HEK293 (cell line): ENCODE measurements around the gene SURF4.

ENCODE experiments used
- ZFP37 ChIP-seq: fragments of 450-650 bp; formaldehyde crosslinking; IDR thresholded peaks from 2 replicates; pipeline ENCODE4 v1.5.1; 2016; ENCODE audit warnings: missing biosample characterization, missing genetic modification characterization
- ZNF10 ChIP-seq: fragments of 450-650 bp; formaldehyde crosslinking; IDR thresholded peaks from 2 replicates; pipeline ENCODE4 v1.5.1; 2017; ENCODE audit warnings: missing biosample characterization, missing genetic modification characterization
- ZNF24 ChIP-seq: fragments of 450-650 bp; formaldehyde crosslinking; IDR thresholded peaks from 2 replicates; pipeline ENCODE4 v1.5.1; 2016; ENCODE audit warnings: missing biosample characterization, missing genetic modification characterization
- ZNF248 ChIP-seq: fragments of 450-650 bp; formaldehyde crosslinking; IDR thresholded peaks from 2 replicates; pipeline ENCODE4 v1.5.1; 2017; ENCODE audit warnings: missing biosample characterization, missing genetic modification characterization
- ZNF274 ChIP-seq, 2 experiments: fragments of 200-500 bp in 1 of 2; fragments of 450-650 bp in 1 of 2; sonication (Bioruptor generic) in 1 of 2; formaldehyde crosslinking in 1 of 2; IDR thresholded peaks; 2 replicates each; pipeline versions ENCODE4 v1.5.1 to v1.6.1; 2014 to 2016; ENCODE audit warnings: borderline replicate concordance in 1 of 2, inconsistent platforms in 1 of 2, low read length in 1 of 2, missing biosample characterization in 1 of 2, missing genetic modification characterization in 1 of 2
- TF ChIP-seq, protein P1 (sequence below): fragments of 450-650 bp; formaldehyde crosslinking; conservative IDR thresholded peaks from 2 replicates; pipeline ENCODE4 v1.5.1; 2016; ENCODE audit warnings: low read depth, missing biosample characterization, missing genetic modification characterization
- TF ChIP-seq, protein P2 (sequence below): fragments of 450-650 bp; formaldehyde crosslinking; IDR thresholded peaks from 2 replicates; pipeline ENCODE4 v1.5.1; 2016; ENCODE audit warnings: missing biosample characterization, missing genetic modification characterization
- TF ChIP-seq, protein P3 (sequence below): fragments of 450-650 bp; formaldehyde crosslinking; IDR thresholded peaks from 2 replicates; pipeline ENCODE4 v1.5.1; 2016; ENCODE audit warnings: missing biosample characterization, missing genetic modification characterization
- TF ChIP-seq, protein P4 (sequence below): fragments of 450-650 bp; formaldehyde crosslinking; IDR thresholded peaks from 2 replicates; pipeline ENCODE4 v1.5.1; 2016; ENCODE audit warnings: missing biosample characterization, missing genetic modification characterization

DNA sequence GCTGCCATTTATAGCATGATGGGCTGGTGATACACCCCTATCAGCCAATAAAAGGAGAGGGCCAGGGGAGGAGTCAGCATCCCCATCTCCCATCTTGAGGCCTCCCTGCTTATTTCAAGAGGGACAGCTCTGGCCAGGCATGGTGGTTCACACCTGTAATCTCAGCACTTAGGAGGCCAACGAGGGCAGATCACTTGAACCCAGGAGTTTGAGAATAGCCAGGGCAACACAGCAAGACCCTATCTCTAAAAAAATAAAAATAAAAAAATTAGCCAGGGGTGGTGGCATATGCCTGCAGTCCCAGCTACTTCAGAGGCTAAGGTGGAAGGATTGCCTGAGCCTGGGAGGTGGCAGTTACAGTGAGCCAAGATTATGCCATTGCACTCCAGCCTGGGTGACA, 32.2 kb upstream of the SURF4 start:
- TF ChIP-seq ZNF10 (tag by site-specific recombination): no peak
- TF ChIP-seq ZNF274 (IDR thresholded peaks at IDR 0.05; ENCODE audit: low read length): no peak
- no peak for TF ChIP-seq ZNF274 (tag by site-specific recombination; IDR thresholded peaks at IDR 0.05; ENCODE audit: borderline replicate concordance)
- TF ChIP-seq ZFP37 (tag by site-specific recombination): no peak
- no peak for TF ChIP-seq ZNF248 (tag by site-specific recombination)
- TF ChIP-seq, protein P1, sequence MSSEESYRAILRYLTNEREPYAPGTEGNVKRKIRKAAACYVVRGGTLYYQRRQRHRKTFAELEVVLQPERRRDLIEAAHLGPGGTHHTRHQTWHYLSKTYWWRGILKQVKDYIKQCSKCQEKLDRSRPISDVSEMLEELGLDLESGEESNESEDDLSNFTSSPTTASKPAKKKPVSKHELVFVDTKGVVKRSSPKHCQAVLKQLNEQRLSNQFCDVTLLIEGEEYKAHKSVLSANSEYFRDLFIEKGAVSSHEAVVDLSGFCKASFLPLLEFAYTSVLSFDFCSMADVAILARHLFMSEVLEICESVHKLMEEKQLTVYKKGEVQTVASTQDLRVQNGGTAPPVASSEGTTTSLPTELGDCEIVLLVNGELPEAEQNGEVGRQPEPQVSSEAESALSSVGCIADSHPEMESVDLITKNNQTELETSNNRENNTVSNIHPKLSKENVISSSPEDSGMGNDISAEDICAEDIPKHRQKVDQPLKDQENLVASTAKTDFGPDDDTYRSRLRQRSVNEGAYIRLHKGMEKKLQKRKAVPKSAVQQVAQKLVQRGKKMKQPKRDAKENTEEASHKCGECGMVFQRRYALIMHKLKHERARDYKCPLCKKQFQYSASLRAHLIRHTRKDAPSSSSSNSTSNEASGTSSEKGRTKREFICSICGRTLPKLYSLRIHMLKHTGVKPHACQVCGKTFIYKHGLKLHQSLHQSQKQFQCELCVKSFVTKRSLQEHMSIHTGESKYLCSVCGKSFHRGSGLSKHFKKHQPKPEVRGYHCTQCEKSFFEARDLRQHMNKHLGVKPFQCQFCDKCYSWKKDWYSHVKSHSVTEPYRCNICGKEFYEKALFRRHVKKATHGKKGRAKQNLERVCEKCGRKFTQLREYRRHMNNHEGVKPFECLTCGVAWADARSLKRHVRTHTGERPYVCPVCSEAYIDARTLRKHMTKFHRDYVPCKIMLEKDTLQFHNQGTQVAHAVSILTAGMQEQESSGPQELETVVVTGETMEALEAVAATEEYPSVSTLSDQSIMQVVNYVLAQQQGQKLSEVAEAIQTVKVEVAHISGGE (tag by site-specific recombination): no peak
- TF ChIP-seq, protein P2, sequence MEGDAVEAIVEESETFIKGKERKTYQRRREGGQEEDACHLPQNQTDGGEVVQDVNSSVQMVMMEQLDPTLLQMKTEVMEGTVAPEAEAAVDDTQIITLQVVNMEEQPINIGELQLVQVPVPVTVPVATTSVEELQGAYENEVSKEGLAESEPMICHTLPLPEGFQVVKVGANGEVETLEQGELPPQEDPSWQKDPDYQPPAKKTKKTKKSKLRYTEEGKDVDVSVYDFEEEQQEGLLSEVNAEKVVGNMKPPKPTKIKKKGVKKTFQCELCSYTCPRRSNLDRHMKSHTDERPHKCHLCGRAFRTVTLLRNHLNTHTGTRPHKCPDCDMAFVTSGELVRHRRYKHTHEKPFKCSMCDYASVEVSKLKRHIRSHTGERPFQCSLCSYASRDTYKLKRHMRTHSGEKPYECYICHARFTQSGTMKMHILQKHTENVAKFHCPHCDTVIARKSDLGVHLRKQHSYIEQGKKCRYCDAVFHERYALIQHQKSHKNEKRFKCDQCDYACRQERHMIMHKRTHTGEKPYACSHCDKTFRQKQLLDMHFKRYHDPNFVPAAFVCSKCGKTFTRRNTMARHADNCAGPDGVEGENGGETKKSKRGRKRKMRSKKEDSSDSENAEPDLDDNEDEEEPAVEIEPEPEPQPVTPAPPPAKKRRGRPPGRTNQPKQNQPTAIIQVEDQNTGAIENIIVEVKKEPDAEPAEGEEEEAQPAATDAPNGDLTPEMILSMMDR (tag by site-specific recombination): no peak
- TF ChIP-seq ZNF24 (tag by site-specific recombination): no peak
- TF ChIP-seq, protein P3, sequence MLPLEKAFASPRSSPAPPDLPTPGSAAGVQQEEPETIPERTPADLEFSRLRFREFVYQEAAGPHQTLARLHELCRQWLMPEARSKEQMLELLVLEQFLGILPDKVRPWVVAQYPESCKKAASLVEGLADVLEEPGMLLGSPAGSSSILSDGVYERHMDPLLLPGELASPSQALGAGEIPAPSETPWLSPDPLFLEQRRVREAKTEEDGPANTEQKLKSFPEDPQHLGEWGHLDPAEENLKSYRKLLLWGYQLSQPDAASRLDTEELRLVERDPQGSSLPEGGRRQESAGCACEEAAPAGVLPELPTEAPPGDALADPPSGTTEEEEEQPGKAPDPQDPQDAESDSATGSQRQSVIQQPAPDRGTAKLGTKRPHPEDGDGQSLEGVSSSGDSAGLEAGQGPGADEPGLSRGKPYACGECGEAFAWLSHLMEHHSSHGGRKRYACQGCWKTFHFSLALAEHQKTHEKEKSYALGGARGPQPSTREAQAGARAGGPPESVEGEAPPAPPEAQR (tag by site-specific recombination): no peak
- TF ChIP-seq, protein P4, sequence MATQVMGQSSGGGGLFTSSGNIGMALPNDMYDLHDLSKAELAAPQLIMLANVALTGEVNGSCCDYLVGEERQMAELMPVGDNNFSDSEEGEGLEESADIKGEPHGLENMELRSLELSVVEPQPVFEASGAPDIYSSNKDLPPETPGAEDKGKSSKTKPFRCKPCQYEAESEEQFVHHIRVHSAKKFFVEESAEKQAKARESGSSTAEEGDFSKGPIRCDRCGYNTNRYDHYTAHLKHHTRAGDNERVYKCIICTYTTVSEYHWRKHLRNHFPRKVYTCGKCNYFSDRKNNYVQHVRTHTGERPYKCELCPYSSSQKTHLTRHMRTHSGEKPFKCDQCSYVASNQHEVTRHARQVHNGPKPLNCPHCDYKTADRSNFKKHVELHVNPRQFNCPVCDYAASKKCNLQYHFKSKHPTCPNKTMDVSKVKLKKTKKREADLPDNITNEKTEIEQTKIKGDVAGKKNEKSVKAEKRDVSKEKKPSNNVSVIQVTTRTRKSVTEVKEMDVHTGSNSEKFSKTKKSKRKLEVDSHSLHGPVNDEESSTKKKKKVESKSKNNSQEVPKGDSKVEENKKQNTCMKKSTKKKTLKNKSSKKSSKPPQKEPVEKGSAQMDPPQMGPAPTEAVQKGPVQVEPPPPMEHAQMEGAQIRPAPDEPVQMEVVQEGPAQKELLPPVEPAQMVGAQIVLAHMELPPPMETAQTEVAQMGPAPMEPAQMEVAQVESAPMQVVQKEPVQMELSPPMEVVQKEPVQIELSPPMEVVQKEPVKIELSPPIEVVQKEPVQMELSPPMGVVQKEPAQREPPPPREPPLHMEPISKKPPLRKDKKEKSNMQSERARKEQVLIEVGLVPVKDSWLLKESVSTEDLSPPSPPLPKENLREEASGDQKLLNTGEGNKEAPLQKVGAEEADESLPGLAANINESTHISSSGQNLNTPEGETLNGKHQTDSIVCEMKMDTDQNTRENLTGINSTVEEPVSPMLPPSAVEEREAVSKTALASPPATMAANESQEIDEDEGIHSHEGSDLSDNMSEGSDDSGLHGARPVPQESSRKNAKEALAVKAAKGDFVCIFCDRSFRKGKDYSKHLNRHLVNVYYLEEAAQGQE (tag by site-specific recombination): no peak
